Measurements from ENCODE around the gene RABGAP1L. TPM values are rescaled to one million over a fixed set of nuclear protein-coding genes. Genes with fewer than 3 reads are reported as not detected.
"Not testable (repeated sequence)": the region's sequence is repeated elsewhere in the genome, so short reads cannot be mapped to it uniquely, and the experiment has no call there.

The RABGAP1L gene
- total RNA-seq, 2 donors from 2014 or later, result 37.9 to 59.8 TPM

GRCh38 chr1:174606471-174606870 lies 447.2 kb downstream of the RABGAP1L start:
- DNase-seq (ENCODE audit: low spot score) (no peak), ATAC-seq (ENCODE audit: insufficient number of reproducible peaks, low FRiP score, low read depth) (no peak)
- Histone ChIP-seq H3K9me3 (peaks cover 4% of the 10 kb centered on the region), H3K27ac (no peak overlapping the region), H3K4me1 (ENCODE audit: control insufficient read depth in 1 of 2, low read depth in 2 of 2) (no peaks in the 10 kb centered on the region), H3K36me3 (peaks cover 5% of the 10 kb centered on the region), H3K4me3 (no peak overlapping the region), H3K27me3 (replicated peaks; ENCODE audit: insufficient read depth) (no peaks in the 10 kb centered on the region)
- TF ChIP-seq CTCF (IDR thresholded peaks at IDR 0.05), result no peak

- not testable (repeated sequence) for H3K27me3 ChIP-seq (replicated peaks; ENCODE audit: insufficient read depth); H3K4me3 ChIP-seq; H3K36me3 ChIP-seq; H3K9me3 ChIP-seq; H3K4me1 ChIP-seq (ENCODE audit: control insufficient read depth in 1 of 2, low read depth in 2 of 2); ATAC-seq (ENCODE audit: insufficient number of reproducible peaks, low FRiP score, low read depth); H3K27ac ChIP-seq; DNase-seq (ENCODE audit: low spot score)
These were observed 458.6 kb downstream of the RABGAP1L start for GRCh38 chr1:174617905-174618304.

GRCh38 chr1:174623324-174624035 lies 464.2 kb downstream of the RABGAP1L start:
- Histone ChIP-seq H3K4me1 (ENCODE audit: control insufficient read depth in 1 of 2, low read depth in 2 of 2) (no peaks in the 10 kb centered on the region), H3K36me3 (no peaks in the 10 kb centered on the region), H3K4me3 (no peak overlapping the region), H3K27me3 (replicated peaks; ENCODE audit: insufficient read depth) (no peaks in the 10 kb centered on the region), H3K9me3 (no peaks in the 10 kb centered on the region), H3K27ac (no peak overlapping the region)
- ATAC-seq (ENCODE audit: insufficient number of reproducible peaks, low FRiP score, low read depth) (no peak), DNase-seq (ENCODE audit: low spot score) (no peak)
- TF ChIP-seq CTCF (IDR thresholded peaks at IDR 0.05), result no peak

- ATAC-seq (ENCODE audit: insufficient number of reproducible peaks, low FRiP score, low read depth), result no peak
- DNase-seq (ENCODE audit: low spot score), result no peak
- Histone ChIP-seq H3K4me3 (no peak overlapping the region), H3K4me1 (ENCODE audit: control insufficient read depth in 1 of 2, low read depth in 2 of 2) (no peaks in the 10 kb centered on the region), H3K27me3 (replicated peaks; ENCODE audit: insufficient read depth) (no peaks in the 10 kb centered on the region), H3K36me3 (no peaks in the 10 kb centered on the region), H3K27ac (no peak overlapping the region), H3K9me3 (no peaks in the 10 kb centered on the region)
- TF ChIP-seq CTCF (IDR thresholded peaks at IDR 0.05), result no peak
These were observed 467.0 kb downstream of the RABGAP1L start for GRCh38 chr1:174626031-174627025.

- Histone ChIP-seq H3K36me3 (peaks cover 2% of the 10 kb centered on the region), H3K4me1 (ENCODE audit: control insufficient read depth in 1 of 2, low read depth in 2 of 2) (no peaks in the 10 kb centered on the region), H3K4me3 (no peak overlapping the region), H3K27ac (no peak overlapping the region), H3K9me3 (no peaks in the 10 kb centered on the region), H3K27me3 (replicated peaks; ENCODE audit: insufficient read depth) (no peaks in the 10 kb centered on the region)
- DNase-seq (ENCODE audit: low spot score) (no peak), ATAC-seq (ENCODE audit: insufficient number of reproducible peaks, low FRiP score, low read depth) (no peak)
- TF ChIP-seq CTCF (IDR thresholded peaks at IDR 0.05), result no peak
These were observed 478.2 kb downstream of the RABGAP1L start for GRCh38 chr1:174637487-174637886.

Data from thoracic aorta (tissue), 2 donors.